ENCODE results near the gene ACAP3.

Gene ACAP3

DNA sequence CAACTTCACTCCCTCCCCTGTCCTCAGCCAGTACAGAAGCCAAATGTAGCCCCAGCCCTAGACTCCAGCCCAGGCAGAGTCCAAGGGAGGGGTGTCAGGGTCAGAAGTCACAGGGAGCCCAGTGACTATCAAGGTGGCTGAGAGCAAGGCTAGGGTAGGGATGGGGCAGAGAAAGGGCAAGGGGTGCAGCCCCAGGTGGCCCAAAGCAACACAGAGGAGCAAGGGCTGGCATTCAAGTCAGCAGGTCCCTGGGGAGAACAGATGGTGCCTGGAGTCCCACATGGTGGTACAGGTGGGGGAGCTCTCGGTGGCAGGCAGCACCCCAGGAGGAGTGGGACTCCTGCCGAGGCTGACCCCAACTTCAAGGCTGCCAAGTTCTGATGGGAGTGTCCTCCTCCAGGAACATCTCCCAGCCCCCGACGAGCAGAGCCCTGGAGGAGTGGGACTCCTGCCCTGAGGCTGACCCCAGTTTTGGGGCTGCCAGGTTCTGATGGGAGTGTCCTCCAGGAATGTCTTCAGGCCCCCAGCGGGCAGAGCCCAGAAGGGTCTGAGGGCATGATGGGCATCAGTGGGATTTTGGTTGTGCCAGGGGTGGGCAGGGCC lies 45.2 kb upstream of the ACAP3 start:
- no peak overlapping the region for H3K27ac ChIP-seq (ENCODE audit: low read length)

DNA sequence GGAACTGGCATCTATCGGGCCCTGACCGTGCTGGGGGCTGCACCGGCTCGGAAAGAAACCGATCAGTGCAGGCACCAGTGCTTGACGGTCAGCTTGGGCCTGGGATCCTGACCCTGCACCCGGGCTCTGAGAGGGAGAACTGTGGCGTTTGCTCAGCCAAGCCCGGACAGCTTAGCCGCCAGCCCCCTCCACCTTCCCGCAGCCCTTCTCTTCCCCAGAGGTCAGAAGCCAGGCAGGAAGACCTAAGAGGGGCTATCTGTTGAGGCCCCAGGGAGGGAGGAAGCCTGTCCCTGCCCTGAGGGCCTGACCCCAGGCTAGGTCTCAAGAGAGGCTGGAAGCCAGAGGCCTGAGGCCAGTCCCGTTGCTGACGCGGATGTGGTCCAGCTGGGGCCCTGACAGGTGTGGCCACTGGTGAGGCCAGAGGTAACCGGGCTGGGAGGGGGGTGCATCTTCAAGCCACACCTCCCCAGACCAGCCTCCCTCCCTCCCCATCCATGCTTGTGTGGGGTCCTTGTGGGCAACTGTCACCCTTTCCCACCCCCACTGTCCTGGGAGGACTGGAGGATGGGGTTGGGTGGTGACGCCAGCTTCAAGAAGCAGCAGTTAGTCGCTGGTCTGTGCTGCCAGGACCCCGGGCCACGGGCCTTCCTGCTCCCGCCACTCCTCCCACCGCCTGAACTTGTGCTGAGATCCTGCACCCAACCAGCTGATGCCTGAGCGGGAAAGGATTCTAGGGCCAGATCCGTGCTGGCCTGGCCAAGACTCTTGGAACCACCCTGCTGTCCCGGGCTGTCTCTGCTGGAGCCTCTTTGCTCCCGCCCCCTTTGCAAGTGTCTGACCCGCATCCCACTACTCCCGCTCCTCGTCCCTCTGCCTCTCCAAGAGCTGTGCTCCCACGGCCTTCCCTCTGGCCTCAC lies 44.0 kb upstream of the ACAP3 start:
- Histone ChIP-seq H3K9me2 (replicated peaks; ENCODE audit: insufficient read depth, low read length) (no peaks in the 10 kb centered on the region), H3F3A (ENCODE audit: insufficient read depth, low read length) (no peaks in the 10 kb centered on the region), H3K27ac (ENCODE audit: low read length) (no peak overlapping the region), H3K36me3 (replicated peaks; ENCODE audit: insufficient read depth, low read length) (no peaks in the 10 kb centered on the region), H3K4me1 (ENCODE audit: low read length) (no peaks in the 10 kb centered on the region), H3K9me3 (replicated peaks; ENCODE audit: insufficient read depth, low read length) (no peaks in the 10 kb centered on the region), H3K9ac (ENCODE audit: low read length) (no peak overlapping the region), H3K79me2 (ENCODE audit: low read length) (peaks cover 17% of the 10 kb centered on the region), H3K4me2 (ENCODE audit: low read depth, low read length) (no peak overlapping the region), H3K27me3 (replicated peaks; ENCODE audit: insufficient read depth, low read length) (peaks cover 29% of the 10 kb centered on the region), H3K4me3 (ENCODE audit: low read length) (no peak overlapping the region), H4K20me1 (ENCODE audit: insufficient read depth, low read length) (no peaks in the 10 kb centered on the region), H2AFZ (ENCODE audit: low read length) (no peak overlapping the region)
- DNase-seq = no peak
- TF ChIP-seq EZH2 (optimal IDR thresholded peaks at IDR 0.05; ENCODE audit: low read depth, low read length) = no peak
- no peak for TF ChIP-seq EZH2phosphoT487 (IDR thresholded peaks at IDR 0.05; ENCODE audit: low read length)
- TF ChIP-seq, protein P1, sequence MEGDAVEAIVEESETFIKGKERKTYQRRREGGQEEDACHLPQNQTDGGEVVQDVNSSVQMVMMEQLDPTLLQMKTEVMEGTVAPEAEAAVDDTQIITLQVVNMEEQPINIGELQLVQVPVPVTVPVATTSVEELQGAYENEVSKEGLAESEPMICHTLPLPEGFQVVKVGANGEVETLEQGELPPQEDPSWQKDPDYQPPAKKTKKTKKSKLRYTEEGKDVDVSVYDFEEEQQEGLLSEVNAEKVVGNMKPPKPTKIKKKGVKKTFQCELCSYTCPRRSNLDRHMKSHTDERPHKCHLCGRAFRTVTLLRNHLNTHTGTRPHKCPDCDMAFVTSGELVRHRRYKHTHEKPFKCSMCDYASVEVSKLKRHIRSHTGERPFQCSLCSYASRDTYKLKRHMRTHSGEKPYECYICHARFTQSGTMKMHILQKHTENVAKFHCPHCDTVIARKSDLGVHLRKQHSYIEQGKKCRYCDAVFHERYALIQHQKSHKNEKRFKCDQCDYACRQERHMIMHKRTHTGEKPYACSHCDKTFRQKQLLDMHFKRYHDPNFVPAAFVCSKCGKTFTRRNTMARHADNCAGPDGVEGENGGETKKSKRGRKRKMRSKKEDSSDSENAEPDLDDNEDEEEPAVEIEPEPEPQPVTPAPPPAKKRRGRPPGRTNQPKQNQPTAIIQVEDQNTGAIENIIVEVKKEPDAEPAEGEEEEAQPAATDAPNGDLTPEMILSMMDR (IDR thresholded peaks at IDR 0.05; ENCODE audit: low read length) = no peak

More for the DNA sequence above, 45.2 kb upstream of the ACAP3 start:
- H2AFZ ChIP-seq (ENCODE audit: low read length) = no peak overlapping the region
- no peaks in the 10 kb centered on the region for H3K4me1 ChIP-seq (ENCODE audit: low read length)
- peaks cover 32% of the 10 kb centered on the region for H3K27me3 ChIP-seq (replicated peaks; ENCODE audit: insufficient read depth, low read length)
- TF ChIP-seq, protein P1 (IDR thresholded peaks at IDR 0.05; ENCODE audit: low read length) = no peak
- no peak for TF ChIP-seq EZH2phosphoT487 (IDR thresholded peaks at IDR 0.05; ENCODE audit: low read length)
- TF ChIP-seq EZH2 (optimal IDR thresholded peaks at IDR 0.05; ENCODE audit: low read depth, low read length) = no peak
- no peak for DNase-seq
- H3K36me3 ChIP-seq (replicated peaks; ENCODE audit: insufficient read depth, low read length) = no peaks in the 10 kb centered on the region
- no peak overlapping the region for H3K4me3 ChIP-seq (ENCODE audit: low read length)
- peaks cover 7% of the 10 kb centered on the region for H3K79me2 ChIP-seq (ENCODE audit: low read length)
- no peaks in the 10 kb centered on the region for H3K9me2 ChIP-seq (replicated peaks; ENCODE audit: insufficient read depth, low read length)
- no peak overlapping the region for H3K4me2 ChIP-seq (ENCODE audit: low read depth, low read length)
- no peaks in the 10 kb centered on the region for H3K9me3 ChIP-seq (replicated peaks; ENCODE audit: insufficient read depth, low read length)
- no peaks in the 10 kb centered on the region for H4K20me1 ChIP-seq (ENCODE audit: insufficient read depth, low read length)
- H3F3A ChIP-seq (ENCODE audit: insufficient read depth, low read length) = no peaks in the 10 kb centered on the region
- H3K9ac ChIP-seq (ENCODE audit: low read length) = no peak overlapping the region

DNA sequence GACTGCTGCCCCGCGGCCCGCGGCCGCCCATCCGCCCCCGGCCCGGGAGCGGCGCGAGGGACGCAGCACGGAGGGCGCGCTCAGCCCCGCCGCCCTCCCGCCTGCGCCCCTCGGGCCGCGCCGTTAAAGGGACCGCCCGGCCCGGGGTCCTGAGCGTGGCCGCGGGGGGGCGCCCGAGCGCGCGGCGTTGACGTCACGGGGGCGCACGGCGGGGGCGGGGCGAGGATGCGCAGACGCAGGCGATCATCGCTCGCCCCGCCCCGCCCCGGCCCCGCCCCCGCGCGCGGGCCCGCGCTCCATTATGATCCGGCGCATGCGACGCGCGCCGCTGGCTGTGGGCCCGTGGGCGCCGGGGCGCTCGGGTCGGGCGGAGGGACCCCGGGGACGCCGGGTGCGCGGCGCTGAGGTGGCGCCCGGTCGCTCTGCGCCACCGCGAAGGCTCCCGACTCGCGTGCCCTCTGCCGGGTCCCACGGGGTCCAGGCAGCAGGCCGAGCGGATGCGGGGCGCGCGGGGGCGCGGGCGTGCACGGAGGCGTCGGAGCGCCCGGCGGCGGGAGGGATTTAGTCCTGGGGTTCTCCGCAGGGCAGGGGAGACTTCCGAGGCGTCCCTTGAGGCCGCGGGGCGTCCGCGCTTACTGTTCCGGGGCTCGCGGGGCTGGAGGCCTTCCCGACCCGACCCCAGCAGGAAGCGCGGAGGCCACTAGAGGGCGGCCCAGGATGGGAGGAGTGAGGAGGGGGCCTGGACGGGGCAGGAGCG lies 41.7 kb upstream of the ACAP3 start, which contains the start of gene DVL1:
TSS of gene DVL1 (minus strand) at position 163 of the 757 bp plus-strand sequence. CDS start 353 bp downstream, outside the sequence.
- peaks cover 28% of the 10 kb centered on the region for H3K27me3 ChIP-seq (replicated peaks; ENCODE audit: insufficient read depth, low read length)
- peaks cover 22% of the 10 kb centered on the region for H3K79me2 ChIP-seq (ENCODE audit: low read length)
- no peaks in the 10 kb centered on the region for H3K9me2 ChIP-seq (replicated peaks; ENCODE audit: insufficient read depth, low read length)
- no peaks in the 10 kb centered on the region for H4K20me1 ChIP-seq (ENCODE audit: insufficient read depth, low read length)
- no peak within 1 kb of the TSS for H3K27ac ChIP-seq (ENCODE audit: low read length)
- DNase-seq = peak; percentile 67
- no peaks in the 10 kb centered on the region for H3F3A ChIP-seq (ENCODE audit: insufficient read depth, low read length)
- peak within 1 kb of the TSS; percentile 81 for H3K9ac ChIP-seq (ENCODE audit: low read length)
- no peaks in the 10 kb centered on the region for H3K9me3 ChIP-seq (replicated peaks; ENCODE audit: insufficient read depth, low read length)
- no peaks in the 10 kb centered on the region for H3K4me1 ChIP-seq (ENCODE audit: low read length)
- peak within 1 kb of the TSS; percentile 94 for H3K4me2 ChIP-seq (ENCODE audit: low read depth, low read length)
- H2AFZ ChIP-seq (ENCODE audit: low read length) = no peak within 1 kb of the TSS
- TF ChIP-seq EZH2phosphoT487 (IDR thresholded peaks at IDR 0.05; ENCODE audit: low read length) = no peak
- TF ChIP-seq, protein P1 (IDR thresholded peaks at IDR 0.05; ENCODE audit: low read length) = peak; percentile 39; the same call in 1 of the 2 replicates
- H3K4me3 ChIP-seq (ENCODE audit: low read length) = peak within 1 kb of the TSS; percentile 74
- no peaks in the 10 kb centered on the region for H3K36me3 ChIP-seq (replicated peaks; ENCODE audit: insufficient read depth, low read length)

Measured in MM.1S (cell line).